Measurements from ENCODE around the gene IL13RA1. TPM values are rescaled to one million over a fixed set of nuclear protein-coding genes. Genes with fewer than 3 reads are reported as not detected.

IL13RA1 gene
- total RNA-seq (2014; rRNA removed; shearing (Covaris generic)) (6.6 and 7.0 TPM in 2 replicates), polyA plus RNA-seq (2016; fragmentation: Nextera tagmentation; extraction: Ambion mirVana) (2.7 and 3.2 TPM in 2 replicates)
- long read RNA-seq, full-length matches to known transcripts, result 3 of 4 reads
- long read RNA-seq, partial matches to known transcripts, result 0 of 4 reads
- long read RNA-seq, other reads (novel, unspliced or antisense), result 1 of 4 reads

DNA sequence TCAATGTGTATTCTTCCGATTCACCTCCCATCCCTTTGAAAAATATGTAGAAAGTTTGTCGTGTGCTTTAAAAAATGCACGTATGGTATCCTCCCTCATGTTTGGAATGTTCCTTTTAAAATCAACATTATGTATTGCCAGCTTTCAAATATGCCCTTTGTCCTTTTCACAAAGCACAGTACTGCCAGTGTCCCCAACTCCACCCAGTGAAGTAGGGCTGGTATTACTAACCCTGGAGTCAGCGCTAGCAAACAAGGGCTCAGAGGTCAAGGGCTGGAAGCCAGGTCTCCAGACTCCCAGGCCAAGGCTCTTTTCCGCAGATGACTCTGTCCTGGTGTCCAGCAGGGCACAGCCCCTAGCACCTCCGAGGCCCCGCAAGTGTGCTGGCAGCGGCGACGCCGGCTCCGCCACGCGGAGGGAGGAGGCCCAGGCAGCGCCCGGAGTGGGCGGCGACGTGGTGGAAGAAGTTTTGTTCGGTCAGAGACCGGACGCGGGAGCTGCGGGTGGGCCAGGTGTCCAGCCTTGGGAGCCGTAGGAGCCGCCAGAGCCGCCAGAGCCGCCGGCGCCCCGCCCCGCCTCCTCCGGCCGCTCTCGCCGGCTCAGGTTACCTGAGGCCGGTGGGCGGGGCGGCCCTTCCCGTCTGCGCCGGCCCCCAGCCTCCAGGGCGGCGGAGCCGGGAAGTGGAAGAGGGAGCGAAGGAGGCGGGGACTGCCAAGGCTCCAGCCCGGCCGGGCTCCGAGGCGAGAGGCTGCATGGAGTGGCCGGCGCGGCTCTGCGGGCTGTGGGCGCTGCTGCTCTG, at the start of gene IL13RA1:
IL13RA1 (plus strand) TSS at position 720 of the 799 bp plus-strand sequence; CDS start at position 753, 33 bp downstream.
- no peaks in the 10 kb centered on the region for H3F3A ChIP-seq (replicated peaks; ENCODE audit: low read depth)
- H2AFZ ChIP-seq, result peak within 1 kb of the TSS; percentile 80; the same call in 1 of the 2 replicates
- H3K4me3 ChIP-seq, result peak within 1 kb of the TSS; percentile 60
- H3K27ac Mint-ChIP-seq, result no peak within 1 kb of the TSS
- peaks cover 14% of the 10 kb centered on the region; the same call in 1 of the 2 replicates for H3K4me1 ChIP-seq (ENCODE audit: insufficient read depth)
- peaks cover 20% of the 10 kb centered on the region for H3K27me3 ChIP-seq (ENCODE audit: insufficient read depth)
- TF ChIP-seq CREB1 (CRISPR knock-in tag; IDR thresholded peaks at IDR 0.05; ENCODE audit: low read depth) (0 out of 2 replicates have a peak, but pooled peaks have one; percentile 20), EZH2 (IDR thresholded peaks at IDR 0.05; ENCODE audit: low read depth, unreplicated experiment) (no peak), POLR2AphosphoS5 (IDR thresholded peaks at IDR 0.05; ENCODE audit: low read depth) (peak; percentile 35; the same call in 1 of the 2 replicates), STAT1 (IDR thresholded peaks at IDR 0.05; ENCODE audit: unreplicated experiment) (no peak), NANOG (IDR thresholded peaks at IDR 0.05; ENCODE audit: borderline replicate concordance) (no peak), ZNF114 (CRISPR knock-in tag; IDR thresholded peaks at IDR 0.05) (no peak)
- TF ChIP-seq, protein P1, sequence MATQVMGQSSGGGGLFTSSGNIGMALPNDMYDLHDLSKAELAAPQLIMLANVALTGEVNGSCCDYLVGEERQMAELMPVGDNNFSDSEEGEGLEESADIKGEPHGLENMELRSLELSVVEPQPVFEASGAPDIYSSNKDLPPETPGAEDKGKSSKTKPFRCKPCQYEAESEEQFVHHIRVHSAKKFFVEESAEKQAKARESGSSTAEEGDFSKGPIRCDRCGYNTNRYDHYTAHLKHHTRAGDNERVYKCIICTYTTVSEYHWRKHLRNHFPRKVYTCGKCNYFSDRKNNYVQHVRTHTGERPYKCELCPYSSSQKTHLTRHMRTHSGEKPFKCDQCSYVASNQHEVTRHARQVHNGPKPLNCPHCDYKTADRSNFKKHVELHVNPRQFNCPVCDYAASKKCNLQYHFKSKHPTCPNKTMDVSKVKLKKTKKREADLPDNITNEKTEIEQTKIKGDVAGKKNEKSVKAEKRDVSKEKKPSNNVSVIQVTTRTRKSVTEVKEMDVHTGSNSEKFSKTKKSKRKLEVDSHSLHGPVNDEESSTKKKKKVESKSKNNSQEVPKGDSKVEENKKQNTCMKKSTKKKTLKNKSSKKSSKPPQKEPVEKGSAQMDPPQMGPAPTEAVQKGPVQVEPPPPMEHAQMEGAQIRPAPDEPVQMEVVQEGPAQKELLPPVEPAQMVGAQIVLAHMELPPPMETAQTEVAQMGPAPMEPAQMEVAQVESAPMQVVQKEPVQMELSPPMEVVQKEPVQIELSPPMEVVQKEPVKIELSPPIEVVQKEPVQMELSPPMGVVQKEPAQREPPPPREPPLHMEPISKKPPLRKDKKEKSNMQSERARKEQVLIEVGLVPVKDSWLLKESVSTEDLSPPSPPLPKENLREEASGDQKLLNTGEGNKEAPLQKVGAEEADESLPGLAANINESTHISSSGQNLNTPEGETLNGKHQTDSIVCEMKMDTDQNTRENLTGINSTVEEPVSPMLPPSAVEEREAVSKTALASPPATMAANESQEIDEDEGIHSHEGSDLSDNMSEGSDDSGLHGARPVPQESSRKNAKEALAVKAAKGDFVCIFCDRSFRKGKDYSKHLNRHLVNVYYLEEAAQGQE (IDR thresholded peaks at IDR 0.05; ENCODE audit: unreplicated experiment), result no peak
- H3K4me2 ChIP-seq, result peak within 1 kb of the TSS; percentile 76
- ATAC-seq (peak; percentile 93), DNase-seq (ENCODE audit: low spot score) (peak; percentile 89)
- H3K27me3 Mint-ChIP-seq (ENCODE audit: insufficient read depth, low read depth, poor library complexity), result peaks cover 25% of the 10 kb centered on the region
- no peak within 1 kb of the TSS for H3K27ac ChIP-seq (ENCODE audit: low read depth)
- no peaks in the 10 kb centered on the region for H3K9me2 ChIP-seq (ENCODE audit: insufficient read depth)
- peaks cover 3% of the 10 kb centered on the region; the same call in 2 of the 3 replicates for H3K9me3 Mint-ChIP-seq
- no peaks in the 10 kb centered on the region for H4K20me1 ChIP-seq (replicated peaks; ENCODE audit: insufficient read depth)
- peaks cover 4% of the 10 kb centered on the region for H3K36me3 Mint-ChIP-seq (ENCODE audit: low read depth)
- H3K4me1 Mint-ChIP-seq, result peaks cover 47% of the 10 kb centered on the region
- no peaks in the 10 kb centered on the region for H3K79me2 ChIP-seq (replicated peaks; ENCODE audit: insufficient read depth)
- peak within 1 kb of the TSS; percentile 68 for H3K4me3 Mint-ChIP-seq
- no peaks in the 10 kb centered on the region for H3K36me3 ChIP-seq (ENCODE audit: insufficient read depth)

DNA sequence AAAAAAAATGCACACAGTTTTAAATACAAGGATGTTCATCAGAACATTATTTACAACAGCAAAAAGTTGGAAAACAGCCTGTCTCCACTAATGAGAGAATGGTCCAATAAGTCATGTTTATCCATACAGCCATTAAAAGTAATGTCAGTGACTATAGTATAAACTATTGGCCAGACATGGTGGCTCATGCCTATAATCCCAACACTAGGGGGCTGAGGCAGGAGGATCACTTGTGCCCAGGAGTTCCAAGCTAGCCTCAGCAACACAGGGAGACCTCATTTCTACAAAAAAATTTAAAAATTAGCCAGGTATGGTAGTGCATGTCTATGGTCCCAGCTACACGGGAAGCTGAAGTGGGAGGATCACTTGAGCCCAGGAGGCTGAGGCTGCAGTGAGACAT, 48.1 kb upstream of the IL13RA1 start:
- Histone ChIP-seq H2AFZ (no peak overlapping the region), H3K4me1 (ENCODE audit: insufficient read depth) (no peaks in the 10 kb centered on the region), H3K9me2 (ENCODE audit: insufficient read depth) (no peaks in the 10 kb centered on the region), H3K4me2 (no peak overlapping the region), H3K36me3 (ENCODE audit: insufficient read depth) (no peaks in the 10 kb centered on the region), H3K27ac (ENCODE audit: low read depth) (no peak overlapping the region), H3K4me3 (no peak overlapping the region), H3K27me3 (ENCODE audit: insufficient read depth) (no peaks in the 10 kb centered on the region), H4K20me1 (replicated peaks; ENCODE audit: insufficient read depth) (no peaks in the 10 kb centered on the region), H3K79me2 (replicated peaks; ENCODE audit: insufficient read depth) (no peaks in the 10 kb centered on the region), H3F3A (replicated peaks; ENCODE audit: low read depth) (no peaks in the 10 kb centered on the region)
- H3K27me3 Mint-ChIP-seq (ENCODE audit: insufficient read depth, low read depth, poor library complexity), result no peaks in the 10 kb centered on the region
- H3K4me3 Mint-ChIP-seq, result no peak overlapping the region
- DNase-seq (ENCODE audit: low spot score) (peak; percentile 9), ATAC-seq (no peak)
- peaks cover 2% of the 10 kb centered on the region; the same call in 1 of the 3 replicates for H3K4me1 Mint-ChIP-seq
- no peaks in the 10 kb centered on the region for H3K36me3 Mint-ChIP-seq (ENCODE audit: low read depth)
- H3K9me3 Mint-ChIP-seq, result no peaks in the 10 kb centered on the region
- H3K27ac Mint-ChIP-seq, result no peak overlapping the region
- TF ChIP-seq ZNF114 (CRISPR knock-in tag; IDR thresholded peaks at IDR 0.05) (no peak), CREB1 (CRISPR knock-in tag; IDR thresholded peaks at IDR 0.05; ENCODE audit: low read depth) (no peak), POLR2AphosphoS5 (IDR thresholded peaks at IDR 0.05; ENCODE audit: low read depth) (no peak)
- TF ChIP-seq, protein P2, sequence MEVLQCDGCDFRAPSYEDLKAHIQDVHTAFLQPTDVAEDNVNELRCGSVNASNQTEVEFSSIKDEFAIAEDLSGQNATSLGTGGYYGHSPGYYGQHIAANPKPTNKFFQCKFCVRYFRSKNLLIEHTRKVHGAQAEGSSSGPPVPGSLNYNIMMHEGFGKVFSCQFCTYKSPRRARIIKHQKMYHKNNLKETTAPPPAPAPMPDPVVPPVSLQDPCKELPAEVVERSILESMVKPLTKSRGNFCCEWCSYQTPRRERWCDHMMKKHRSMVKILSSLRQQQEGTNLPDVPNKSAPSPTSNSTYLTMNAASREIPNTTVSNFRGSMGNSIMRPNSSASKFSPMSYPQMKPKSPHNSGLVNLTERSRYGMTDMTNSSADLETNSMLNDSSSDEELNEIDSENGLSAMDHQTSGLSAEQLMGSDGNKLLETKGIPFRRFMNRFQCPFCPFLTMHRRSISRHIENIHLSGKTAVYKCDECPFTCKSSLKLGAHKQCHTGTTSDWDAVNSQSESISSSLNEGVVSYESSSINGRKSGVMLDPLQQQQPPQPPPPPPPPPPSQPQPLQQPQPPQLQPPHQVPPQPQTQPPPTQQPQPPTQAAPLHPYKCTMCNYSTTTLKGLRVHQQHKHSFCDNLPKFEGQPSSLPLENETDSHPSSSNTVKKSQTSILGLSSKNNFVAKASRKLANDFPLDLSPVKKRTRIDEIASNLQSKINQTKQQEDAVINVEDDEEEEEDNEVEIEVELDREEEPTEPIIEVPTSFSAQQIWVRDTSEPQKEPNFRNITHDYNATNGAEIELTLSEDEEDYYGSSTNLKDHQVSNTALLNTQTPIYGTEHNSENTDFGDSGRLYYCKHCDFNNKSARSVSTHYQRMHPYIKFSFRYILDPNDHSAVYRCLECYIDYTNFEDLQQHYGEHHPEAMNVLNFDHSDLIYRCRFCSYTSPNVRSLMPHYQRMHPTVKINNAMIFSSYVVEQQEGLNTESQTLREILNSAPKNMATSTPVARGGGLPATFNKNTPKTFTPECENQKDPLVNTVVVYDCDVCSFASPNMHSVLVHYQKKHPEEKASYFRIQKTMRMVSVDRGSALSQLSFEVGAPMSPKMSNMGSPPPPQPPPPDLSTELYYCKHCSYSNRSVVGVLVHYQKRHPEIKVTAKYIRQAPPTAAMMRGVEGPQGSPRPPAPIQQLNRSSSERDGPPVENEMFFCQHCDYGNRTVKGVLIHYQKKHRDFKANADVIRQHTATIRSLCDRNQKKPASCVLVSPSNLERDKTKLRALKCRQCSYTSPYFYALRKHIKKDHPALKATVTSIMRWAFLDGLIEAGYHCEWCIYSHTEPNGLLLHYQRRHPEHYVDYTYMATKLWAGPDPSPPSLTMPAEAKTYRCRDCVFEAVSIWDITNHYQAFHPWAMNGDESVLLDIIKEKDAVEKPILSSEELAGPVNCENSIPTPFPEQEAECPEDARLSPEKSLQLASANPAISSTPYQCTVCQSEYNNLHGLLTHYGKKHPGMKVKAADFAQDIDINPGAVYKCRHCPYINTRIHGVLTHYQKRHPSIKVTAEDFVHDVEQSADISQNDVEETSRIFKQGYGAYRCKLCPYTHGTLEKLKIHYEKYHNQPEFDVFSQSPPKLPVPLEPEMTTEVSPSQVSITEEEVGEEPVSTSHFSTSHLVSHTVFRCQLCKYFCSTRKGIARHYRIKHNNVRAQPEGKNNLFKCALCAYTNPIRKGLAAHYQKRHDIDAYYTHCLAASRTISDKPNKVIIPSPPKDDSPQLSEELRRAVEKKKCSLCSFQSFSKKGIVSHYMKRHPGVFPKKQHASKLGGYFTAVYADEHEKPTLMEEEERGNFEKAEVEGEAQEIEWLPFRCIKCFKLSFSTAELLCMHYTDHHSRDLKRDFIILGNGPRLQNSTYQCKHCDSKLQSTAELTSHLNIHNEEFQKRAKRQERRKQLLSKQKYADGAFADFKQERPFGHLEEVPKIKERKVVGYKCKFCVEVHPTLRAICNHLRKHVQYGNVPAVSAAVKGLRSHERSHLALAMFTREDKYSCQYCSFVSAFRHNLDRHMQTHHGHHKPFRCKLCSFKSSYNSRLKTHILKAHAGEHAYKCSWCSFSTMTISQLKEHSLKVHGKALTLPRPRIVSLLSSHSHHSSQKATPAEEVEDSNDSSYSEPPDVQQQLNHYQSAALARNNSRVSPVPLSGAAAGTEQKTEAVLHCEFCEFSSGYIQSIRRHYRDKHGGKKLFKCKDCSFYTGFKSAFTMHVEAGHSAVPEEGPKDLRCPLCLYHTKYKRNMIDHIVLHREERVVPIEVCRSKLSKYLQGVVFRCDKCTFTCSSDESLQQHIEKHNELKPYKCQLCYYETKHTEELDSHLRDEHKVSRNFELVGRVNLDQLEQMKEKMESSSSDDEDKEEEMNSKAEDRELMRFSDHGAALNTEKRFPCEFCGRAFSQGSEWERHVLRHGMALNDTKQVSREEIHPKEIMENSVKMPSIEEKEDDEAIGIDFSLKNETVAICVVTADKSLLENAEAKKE (CRISPR knock-in tag; IDR thresholded peaks at IDR 0.05), result no peak

Data from GM23338 (cell line).